HG02763 (cell line): ENCODE measurements around the gene GPR157.
"Not testable (repeated sequence)": the region's sequence is repeated elsewhere in the genome, so short reads cannot be mapped to it uniquely, and the experiment has no call there.

Source experiments
- ATAC-seq: cut with Tn5 transposase; IDR thresholded peaks from one replicate; pipeline ENCODE4 v1.9.1; 2021; ENCODE audit warnings: mild to moderate bottlenecking, moderate library complexity; ENCODE audit not compliant: unreplicated experiment

GPR157 gene, protein sequence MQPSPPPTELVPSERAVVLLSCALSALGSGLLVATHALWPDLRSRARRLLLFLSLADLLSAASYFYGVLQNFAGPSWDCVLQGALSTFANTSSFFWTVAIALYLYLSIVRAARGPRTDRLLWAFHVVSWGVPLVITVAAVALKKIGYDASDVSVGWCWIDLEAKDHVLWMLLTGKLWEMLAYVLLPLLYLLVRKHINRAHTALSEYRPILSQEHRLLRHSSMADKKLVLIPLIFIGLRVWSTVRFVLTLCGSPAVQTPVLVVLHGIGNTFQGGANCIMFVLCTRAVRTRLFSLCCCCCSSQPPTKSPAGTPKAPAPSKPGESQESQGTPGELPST

DNA sequence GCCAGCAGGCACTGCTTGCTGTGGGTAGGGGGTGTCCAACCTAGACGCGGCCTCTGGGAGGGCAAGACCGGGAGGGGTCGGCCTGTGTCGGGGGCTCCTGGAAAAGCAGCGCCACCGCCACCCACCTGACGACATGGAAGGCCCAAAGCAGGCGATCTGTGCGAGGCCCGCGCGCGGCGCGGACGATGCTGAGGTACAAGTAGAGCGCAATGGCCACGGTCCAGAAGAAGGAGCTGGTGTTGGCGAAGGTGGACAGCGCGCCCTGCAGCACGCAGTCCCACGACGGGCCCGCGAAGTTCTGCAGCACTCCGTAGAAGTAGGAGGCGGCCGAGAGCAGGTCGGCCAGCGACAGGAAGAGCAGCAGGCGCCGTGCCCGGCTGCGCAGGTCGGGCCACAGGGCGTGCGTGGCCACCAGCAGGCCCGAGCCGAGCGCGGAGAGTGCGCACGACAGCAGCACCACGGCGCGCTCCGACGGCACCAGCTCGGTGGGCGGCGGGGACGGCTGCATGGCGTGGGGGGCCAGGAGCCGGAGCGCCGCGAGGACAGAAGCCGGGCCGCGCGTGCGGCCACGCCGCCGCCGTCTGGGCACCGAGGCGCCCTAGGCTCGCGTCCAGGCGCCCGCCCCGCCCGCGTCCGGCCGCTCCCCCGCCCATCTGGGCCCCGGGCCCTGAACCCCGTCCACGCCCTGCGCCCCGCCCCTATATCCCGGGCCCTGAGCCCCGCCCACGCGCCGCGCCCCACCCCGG lies at the start of gene GPR157:
GPR157 (minus strand) TSS at position 583 of the 746 bp plus-strand sequence; CDS start at position 508, 75 bp downstream.
- ATAC-seq, result peak; percentile 80

GRCh38 chr1:9174762-9175161 lies 45.9 kb upstream of the GPR157 start:
- ATAC-seq, result no peak

- no peak for ATAC-seq
These were observed 45.3 kb upstream of the GPR157 start for GRCh38 chr1:9174243-9174642.

DNA sequence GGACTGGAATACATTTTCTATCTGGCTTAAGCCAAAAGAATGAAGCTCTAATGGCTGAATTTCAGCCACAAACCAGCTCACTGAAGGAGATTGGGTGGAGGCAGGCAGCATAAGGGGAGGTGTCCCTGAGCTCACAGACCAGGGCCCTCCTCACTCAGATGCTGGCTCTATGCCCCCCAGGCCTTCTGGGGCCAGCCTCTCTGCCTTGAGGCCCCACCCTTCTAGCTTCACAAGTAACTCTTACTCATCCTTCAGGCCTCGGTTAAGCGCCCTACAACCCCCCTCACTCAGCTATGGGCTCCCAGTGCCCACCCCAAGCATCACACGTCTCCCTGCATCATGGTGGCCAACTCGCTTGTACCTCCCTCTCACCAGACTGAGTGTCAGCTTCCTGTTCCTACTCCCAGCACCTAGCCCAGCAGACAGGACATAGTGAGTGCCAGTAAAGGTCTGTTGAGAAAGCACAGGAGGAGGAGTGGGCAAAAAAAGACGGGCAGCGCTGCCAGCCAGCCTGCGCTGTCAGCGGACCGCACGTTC lies 40.8 kb upstream of the GPR157 start:
- no peak for ATAC-seq

GRCh38 chr1:9167638-9168037 lies 38.7 kb upstream of the GPR157 start:
- no peak for ATAC-seq

GRCh38 chr1:9166289-9167235 lies 37.7 kb upstream of the GPR157 start:
- ATAC-seq, result no peak

GRCh38 chr1:9165396-9165795 lies 36.5 kb upstream of the GPR157 start:
- no peak for ATAC-seq

- ATAC-seq, result no peak
These were observed 36.0 kb upstream of the GPR157 start for GRCh38 chr1:9164919-9165318.

GRCh38 chr1:9164532-9164900 lies 35.6 kb upstream of the GPR157 start:
- ATAC-seq, result no peak

- ATAC-seq, result no peak
These were observed 33.1 kb upstream of the GPR157 start for GRCh38 chr1:9161963-9162362.

DNA sequence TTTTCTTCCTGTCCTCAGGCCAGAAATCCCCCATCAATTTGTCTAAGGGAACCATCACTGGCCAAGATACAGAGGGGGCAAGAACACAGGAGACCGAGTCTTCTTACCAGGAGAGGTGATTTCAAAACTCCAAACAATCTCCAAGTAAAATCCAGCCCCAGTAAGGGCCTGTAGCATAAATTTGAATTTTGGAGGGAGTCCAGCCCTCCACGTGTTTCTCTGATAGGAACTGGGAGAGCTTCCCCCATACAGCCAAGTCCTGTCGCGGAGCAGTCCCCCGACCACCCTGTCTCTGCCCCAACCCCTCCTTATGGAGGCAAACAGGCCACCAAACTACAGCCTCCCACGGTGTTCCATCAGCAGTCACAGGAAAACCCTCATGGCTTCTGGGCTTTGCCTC lies 32.4 kb upstream of the GPR157 start:
- ATAC-seq, result no peak

GRCh38 chr1:9160079-9160717 lies 31.3 kb upstream of the GPR157 start:
- no peak for ATAC-seq

DNA sequence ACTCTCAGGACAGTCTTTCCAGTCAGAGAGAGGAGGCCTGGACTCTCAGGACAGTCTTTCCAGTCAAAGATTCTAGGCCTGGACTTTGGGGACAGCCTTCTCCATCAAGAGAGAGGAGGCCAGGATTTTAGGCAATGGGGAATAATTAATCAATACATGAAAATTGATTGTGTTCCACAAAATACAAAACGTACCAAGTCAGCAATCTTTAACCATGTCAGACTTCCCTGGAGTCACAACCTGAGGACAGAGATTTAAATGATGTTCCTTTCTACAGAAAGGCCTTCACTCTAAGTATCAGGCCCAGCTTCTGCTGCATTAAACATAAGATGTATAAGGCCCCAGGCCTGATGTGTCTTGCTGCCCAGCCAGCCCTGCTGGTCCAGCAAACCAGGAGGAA lies 27.0 kb upstream of the GPR157 start:
- no peak for ATAC-seq

GRCh38 chr1:9155405-9155804 lies 26.5 kb upstream of the GPR157 start:
- not testable (repeated sequence) for ATAC-seq

DNA sequence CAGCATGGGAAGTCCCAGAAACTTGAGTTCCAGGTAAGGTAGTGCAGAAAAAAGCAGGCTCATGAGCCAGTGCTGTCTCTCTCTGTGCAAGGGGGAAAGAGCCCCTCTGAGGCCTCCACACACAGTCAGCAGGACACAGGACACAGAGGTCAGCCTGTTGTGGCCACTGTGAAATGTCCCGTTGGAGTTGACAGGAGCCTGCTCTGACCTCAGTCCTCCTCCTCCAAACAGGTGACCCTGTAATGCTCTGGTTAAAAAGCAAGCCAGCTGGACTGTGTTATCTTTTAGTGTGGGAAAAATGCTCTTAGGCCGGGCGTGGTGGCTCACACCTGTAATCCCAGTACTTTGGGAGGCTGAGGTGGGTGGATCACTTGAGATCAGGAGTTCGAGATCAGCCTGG lies 24.2 kb upstream of the GPR157 start:
- no peak for ATAC-seq

GRCh38 chr1:9152535-9152934 lies 23.6 kb upstream of the GPR157 start:
- ATAC-seq, result no peak

- ATAC-seq, result no peak
These were observed 22.5 kb upstream of the GPR157 start for GRCh38 chr1:9151328-9151860.

- ATAC-seq, result no peak
These were observed 21.9 kb upstream of the GPR157 start for GRCh38 chr1:9150582-9151327.

DNA sequence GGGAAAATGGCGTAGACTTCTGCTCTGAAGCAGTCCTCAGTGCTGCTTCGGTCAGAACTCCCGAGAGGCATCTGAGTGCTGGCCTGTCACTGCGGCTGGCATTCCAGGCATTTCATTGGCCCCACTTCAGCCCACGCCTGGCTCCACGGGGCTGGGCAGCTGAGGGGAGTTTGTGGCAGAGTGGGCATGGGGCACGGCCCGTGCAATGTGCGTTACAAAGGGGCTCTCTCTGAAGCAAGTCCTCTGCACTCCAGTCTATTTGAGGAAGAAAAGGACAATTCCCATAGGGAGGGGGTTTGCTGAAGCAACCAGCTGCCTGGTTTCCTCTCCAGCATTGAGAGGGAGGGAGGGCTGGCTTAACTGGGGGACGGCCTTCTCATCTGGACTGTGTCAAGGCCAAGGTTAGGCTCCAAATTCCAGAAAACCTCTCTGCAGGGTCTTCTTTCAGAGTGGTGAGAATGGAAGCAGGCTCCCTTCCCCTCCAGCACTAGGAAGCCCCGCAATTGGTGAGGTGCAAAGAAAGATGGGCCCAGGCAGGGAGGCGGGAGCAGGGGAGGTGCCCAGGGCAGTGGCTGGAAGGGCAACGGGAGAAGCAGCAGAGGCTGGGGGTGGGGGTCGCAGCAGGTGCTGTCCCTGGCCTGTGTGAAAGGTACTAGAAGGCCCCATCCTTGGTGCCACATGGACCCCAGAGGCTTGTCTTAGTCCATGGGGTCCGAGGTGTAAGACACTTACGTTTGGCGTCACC lies 21.1 kb upstream of the GPR157 start:
- ATAC-seq, result no peak
